ENCODE data around the gene HDAC10. TPM values are rescaled to one million over a fixed set of nuclear protein-coding genes. Genes with fewer than 3 reads are reported as not detected.

HDAC10 gene
- total and polyA plus RNA-seq, 4 donors: 16.2 to 74.3 (median 37.2) TPM

DNA sequence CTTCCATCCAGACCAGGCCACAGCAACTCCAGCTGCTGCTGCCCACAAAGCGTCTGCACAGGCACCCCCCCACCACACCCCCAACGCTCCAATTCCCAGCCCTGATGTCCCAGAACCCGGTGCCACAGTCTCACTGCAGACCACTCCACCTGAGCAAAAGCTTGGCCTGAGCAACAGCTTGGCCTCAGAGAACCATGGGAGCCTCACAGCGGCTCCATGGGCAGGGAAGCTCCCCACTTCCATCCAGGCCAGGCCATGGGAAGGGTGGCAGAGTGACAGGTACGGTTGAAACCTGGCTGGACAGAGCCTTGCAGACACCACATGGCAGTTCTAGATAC is 43.2 kb upstream of the HDAC10 start:
- H3K36me3 ChIP-seq (ENCODE audit: control insufficient read depth, insufficient read depth, low read length): peaks cover 72% of the 10 kb centered on the region
- no peak overlapping the region for H3K4me3 ChIP-seq (ENCODE audit: low read depth, low read length)
- peak overlapping the region; percentile 60 for H3K27ac ChIP-seq (ENCODE audit: low read depth, low read length)
- no peak for DNase-seq (ENCODE audit: low read depth in 4 of 6, low spot score in 6 of 6)
- no peaks in the 10 kb centered on the region for H3K27me3 ChIP-seq (ENCODE audit: control insufficient read depth, insufficient read depth, low read length)
- H3K9me3 ChIP-seq (ENCODE audit: control insufficient read depth, insufficient read depth, low read length): no peaks in the 10 kb centered on the region
- WGBS (ENCODE audit: insufficient coverage): 73% methylated on average over 4 of the region's 5 CpGs
- peaks cover 57% of the 10 kb centered on the region for H3K4me1 ChIP-seq (ENCODE audit: control insufficient read depth, insufficient read depth, low read length)

DNA sequence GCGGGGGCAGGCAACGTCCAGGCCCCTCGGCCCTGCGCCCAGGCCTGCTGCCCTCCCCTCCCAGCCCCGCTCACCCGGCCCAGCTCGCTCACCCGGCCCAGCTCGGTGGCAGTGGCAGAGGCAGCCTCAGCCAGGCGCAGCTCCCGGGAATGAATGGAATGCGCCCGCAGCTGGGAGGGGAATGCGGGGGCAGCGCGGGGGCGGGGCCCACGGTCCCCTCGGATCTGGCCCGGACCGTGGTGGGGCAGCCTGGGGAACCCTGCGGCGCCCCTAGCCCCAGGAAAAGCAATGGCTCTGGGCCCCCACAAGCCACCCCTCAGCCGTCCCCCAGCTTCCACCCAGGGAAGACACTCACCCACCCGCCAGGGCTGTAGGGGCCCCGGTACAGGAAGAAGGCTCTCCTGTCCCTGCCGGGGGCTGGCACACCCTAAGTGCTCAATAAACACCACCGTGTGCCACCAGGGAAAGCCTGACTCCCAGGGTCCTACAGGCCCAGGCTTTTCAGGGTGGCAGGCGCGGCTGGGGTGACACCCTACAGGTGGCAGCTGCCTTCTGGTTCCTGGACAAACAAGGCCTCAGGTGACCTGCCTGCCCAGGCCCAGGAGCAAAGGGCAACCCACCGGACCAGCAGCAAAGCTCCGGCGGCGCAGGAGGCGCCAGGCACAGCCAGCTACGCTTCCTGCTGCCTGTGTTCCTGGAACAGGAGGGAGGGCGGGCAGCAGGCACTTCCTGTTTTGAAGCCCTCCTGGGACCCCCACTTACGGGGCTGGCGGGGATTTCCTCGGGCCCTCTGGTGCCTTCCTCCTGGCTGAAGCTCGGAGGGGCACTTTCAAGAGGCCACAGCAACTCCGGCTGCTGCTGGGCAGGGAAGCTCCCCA is 42.6 kb upstream of the HDAC10 start:
- Histone ChIP-seq H3K27ac (ENCODE audit: low read depth, low read length) (peak overlapping the region; percentile 73), H3K4me3 (ENCODE audit: low read depth, low read length) (no peak overlapping the region), H3K9me3 (ENCODE audit: control insufficient read depth, insufficient read depth, low read length) (no peaks in the 10 kb centered on the region), H3K36me3 (ENCODE audit: control insufficient read depth, insufficient read depth, low read length) (peaks cover 75% of the 10 kb centered on the region), H3K4me1 (ENCODE audit: control insufficient read depth, insufficient read depth, low read length) (peaks cover 51% of the 10 kb centered on the region), H3K27me3 (ENCODE audit: control insufficient read depth, insufficient read depth, low read length) (no peaks in the 10 kb centered on the region)
- WGBS (ENCODE audit: insufficient coverage): 29% methylated on average over 42 of the region's 42 CpGs
- peak in 1 of 6 donors; percentile 66 for DNase-seq (ENCODE audit: low read depth in 4 of 6, low spot score in 6 of 6)

DNA sequence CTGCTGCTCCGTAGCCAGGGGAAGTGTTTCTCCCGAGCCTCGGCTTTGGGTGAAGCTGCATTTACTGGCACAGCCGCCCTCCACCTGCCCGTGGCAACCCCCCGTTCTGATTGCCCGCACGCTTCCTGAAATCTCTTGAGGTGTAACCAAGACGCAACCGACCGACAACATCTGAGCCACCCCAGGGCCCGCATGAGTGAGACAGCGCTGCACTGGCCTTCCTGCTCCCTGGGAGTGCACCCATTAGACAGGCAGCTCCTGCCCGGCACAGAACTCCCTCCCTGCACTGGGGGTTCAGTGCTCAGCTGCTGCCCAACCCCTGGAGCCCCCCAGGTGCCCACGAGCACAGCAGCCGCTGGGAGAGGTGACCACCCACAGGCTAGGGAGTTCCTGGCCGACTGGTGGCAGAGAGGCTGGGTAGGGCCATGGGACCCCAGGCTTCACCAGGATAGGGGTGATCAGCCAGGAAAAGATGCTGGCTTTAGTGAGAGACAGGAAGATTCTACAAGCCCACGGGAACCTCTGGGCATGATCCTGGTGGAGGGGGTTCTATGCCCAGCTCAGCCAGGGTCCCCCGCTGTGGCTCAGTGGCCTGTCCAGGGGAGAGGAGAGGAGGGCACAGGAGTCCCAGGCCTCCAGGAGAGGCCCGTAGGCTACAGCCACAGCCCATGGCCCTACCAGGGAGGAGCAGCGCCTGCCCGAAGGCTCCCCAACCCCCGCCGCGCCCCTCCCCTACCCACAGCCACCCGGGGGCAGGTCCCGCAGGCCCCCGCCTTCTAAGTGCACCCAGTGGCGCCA is 41.8 kb upstream of the HDAC10 start:
- Histone ChIP-seq H3K27me3 (ENCODE audit: control insufficient read depth, insufficient read depth, low read length) (no peaks in the 10 kb centered on the region), H3K4me1 (ENCODE audit: control insufficient read depth, insufficient read depth, low read length) (peaks cover 43% of the 10 kb centered on the region), H3K36me3 (ENCODE audit: control insufficient read depth, insufficient read depth, low read length) (peaks cover 76% of the 10 kb centered on the region), H3K9me3 (ENCODE audit: control insufficient read depth, insufficient read depth, low read length) (no peaks in the 10 kb centered on the region), H3K27ac (ENCODE audit: low read depth, low read length) (peak overlapping the region; percentile 73), H3K4me3 (ENCODE audit: low read depth, low read length) (no peak overlapping the region)
- DNase-seq (ENCODE audit: low read depth in 4 of 6, low spot score in 6 of 6): no peak
- 61% methylated on average over 25 of the region's 29 CpGs for WGBS (ENCODE audit: insufficient coverage)

DNA sequence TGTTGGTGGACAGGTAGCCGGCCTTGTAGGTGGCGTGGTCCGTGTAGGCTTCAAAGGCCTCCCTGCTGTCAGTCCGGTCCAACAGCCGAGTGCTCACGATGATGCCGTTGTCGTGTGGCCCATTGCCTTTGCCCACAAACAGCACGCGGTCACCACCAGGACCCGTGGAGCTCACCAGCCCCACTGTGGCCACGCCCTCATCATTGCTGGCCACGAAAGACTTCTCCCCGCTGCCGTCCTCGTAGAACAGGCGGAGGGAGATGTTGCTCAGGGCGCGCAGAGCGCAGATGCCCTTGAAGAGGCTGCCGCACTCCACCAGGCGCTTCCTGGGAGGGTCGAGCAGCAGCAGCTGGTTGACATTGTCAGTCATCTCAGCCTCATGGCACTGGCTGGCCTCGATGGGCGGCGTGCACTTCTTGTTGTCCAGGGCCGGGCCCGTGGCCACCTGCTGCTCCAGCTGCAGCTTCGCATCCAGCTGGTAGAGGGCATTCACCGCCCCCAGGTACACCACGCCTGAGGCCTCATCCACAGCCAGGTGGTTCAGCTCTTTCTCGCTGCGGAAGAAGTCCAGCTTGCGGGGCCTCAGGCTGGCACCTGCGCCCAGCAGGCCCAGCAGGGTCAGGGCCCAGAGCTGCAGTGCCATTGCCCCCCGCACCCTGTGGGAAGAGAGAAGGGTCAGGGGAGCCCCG is 39.0 kb upstream of the HDAC10 start:
- H3K9me3 ChIP-seq (ENCODE audit: control insufficient read depth, insufficient read depth, low read length): no peaks in the 10 kb centered on the region
- H3K36me3 ChIP-seq (ENCODE audit: control insufficient read depth, insufficient read depth, low read length): peaks cover 96% of the 10 kb centered on the region
- H3K27ac ChIP-seq (ENCODE audit: low read depth, low read length): no peak overlapping the region
- WGBS (ENCODE audit: insufficient coverage): 93% methylated on average over 35 of the region's 37 CpGs
- no peak overlapping the region for H3K4me3 ChIP-seq (ENCODE audit: low read depth, low read length)
- H3K27me3 ChIP-seq (ENCODE audit: control insufficient read depth, insufficient read depth, low read length): no peaks in the 10 kb centered on the region
- peaks cover 27% of the 10 kb centered on the region for H3K4me1 ChIP-seq (ENCODE audit: control insufficient read depth, insufficient read depth, low read length)
- no peak for DNase-seq (ENCODE audit: low read depth in 4 of 6, low spot score in 6 of 6)

DNA sequence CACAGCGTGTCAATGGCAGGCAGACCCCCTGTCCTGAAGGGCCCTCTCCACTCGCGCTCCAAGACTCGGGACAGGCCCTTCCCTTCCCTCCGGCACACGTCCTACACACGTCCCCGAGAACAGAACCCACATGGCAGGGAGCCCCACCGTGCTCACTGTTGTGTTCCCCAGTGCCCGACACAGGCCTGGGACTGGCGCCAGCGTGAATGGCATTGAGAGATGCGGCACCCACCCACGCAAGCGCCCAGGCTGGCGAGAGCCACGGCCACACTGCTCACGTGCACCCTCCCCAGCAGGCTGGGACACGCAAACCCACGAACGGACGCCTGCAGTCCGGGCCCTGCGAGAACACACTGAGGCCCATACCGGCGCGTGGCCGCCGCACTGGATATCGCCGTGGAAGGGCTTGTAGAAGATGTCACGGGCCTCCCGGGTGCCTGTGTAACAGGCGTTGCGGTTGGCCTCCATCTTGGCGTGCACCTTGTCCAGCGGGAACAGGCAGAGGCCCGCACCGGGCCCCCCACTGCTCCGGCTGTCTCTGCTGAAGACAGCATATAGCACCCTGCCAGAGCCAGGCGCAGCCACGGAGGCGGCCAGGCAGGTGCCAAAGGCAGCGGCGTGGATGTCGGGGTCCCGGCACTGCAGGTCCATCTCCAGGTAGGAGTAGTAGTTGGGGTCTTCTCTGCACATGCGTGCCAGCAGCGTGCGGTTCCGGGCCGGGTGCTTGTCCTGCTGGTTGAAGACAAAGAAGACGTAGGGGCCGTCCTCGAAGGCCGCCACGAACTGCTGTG is 38.3 kb upstream of the HDAC10 start:
- H3K27me3 ChIP-seq (ENCODE audit: control insufficient read depth, insufficient read depth, low read length): no peaks in the 10 kb centered on the region
- H3K36me3 ChIP-seq (ENCODE audit: control insufficient read depth, insufficient read depth, low read length): peaks cover 97% of the 10 kb centered on the region
- H3K4me1 ChIP-seq (ENCODE audit: control insufficient read depth, insufficient read depth, low read length): peaks cover 22% of the 10 kb centered on the region
- 95% methylated on average over 57 of the region's 57 CpGs for WGBS (ENCODE audit: insufficient coverage)
- no peaks in the 10 kb centered on the region for H3K9me3 ChIP-seq (ENCODE audit: control insufficient read depth, insufficient read depth, low read length)
- no peak overlapping the region for H3K27ac ChIP-seq (ENCODE audit: low read depth, low read length)
- H3K4me3 ChIP-seq (ENCODE audit: low read depth, low read length): no peak overlapping the region
- no peak for DNase-seq (ENCODE audit: low read depth in 4 of 6, low spot score in 6 of 6)

DNA sequence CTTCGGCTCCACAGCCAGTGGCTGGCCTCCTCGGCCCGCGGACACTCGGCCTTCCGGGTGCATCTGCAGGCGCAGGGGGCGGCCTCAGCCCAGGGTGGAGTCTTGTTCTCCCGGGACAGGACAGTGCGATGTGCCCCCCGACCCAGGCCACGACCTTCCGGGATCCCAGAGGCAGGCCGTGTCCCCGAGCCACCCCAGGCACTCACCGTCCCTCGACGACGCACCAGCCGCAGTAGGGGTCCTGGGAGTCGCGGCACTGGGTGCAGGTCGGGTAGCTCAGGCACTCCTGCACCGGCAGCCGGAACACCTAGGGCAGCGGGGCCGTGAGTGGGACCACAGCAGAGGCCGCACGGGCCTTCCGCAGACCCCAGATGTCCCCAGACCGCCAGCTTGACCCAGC is 36.7 kb upstream of the HDAC10 start:
- WGBS (ENCODE audit: insufficient coverage): 95% methylated on average over 30 of the region's 31 CpGs

DNA sequence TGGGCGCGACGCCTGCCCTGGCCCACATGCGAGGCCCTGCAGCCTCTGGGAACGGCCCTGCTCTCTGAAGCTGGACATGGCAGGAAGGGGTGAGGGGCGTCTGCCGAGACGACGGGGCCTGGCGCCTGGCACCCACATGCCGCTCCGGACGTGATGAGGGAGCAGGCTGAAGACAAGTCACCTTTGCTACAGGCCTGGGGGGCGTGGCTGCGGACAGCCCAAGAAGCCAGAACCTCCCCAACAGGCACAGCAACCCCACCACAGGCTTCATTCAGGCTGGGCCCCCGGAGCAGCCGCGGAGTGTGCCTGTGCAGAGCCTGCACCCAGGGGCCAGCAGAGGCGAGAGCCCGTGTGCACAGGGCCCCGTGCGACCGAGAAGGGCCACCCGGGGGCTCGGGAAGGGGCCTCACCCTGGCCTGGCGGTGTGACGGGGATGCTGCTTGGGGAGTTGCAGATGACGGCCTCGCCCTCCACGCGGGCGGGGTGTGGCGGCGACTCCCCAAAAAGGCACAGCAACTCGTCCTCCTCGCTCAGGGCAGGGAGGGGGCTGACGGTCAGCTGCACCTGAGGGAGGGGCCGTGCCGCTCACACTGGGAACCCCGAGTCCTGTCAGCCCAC is 35.7 kb upstream of the HDAC10 start:
- Histone ChIP-seq H3K4me1 (ENCODE audit: control insufficient read depth, insufficient read depth, low read length) (no peaks in the 10 kb centered on the region), H3K4me3 (ENCODE audit: low read depth, low read length) (no peak overlapping the region), H3K27ac (ENCODE audit: low read depth, low read length) (no peak overlapping the region), H3K27me3 (ENCODE audit: control insufficient read depth, insufficient read depth, low read length) (no peaks in the 10 kb centered on the region), H3K36me3 (ENCODE audit: control insufficient read depth, insufficient read depth, low read length) (peaks cover 100% of the 10 kb centered on the region), H3K9me3 (ENCODE audit: control insufficient read depth, insufficient read depth, low read length) (no peaks in the 10 kb centered on the region)
- 93% methylated on average over 40 of the region's 40 CpGs for WGBS (ENCODE audit: insufficient coverage)
- DNase-seq (ENCODE audit: low read depth in 4 of 6, low spot score in 6 of 6): no peak

More for the DNA sequence above, 36.7 kb upstream of the HDAC10 start:
- no peak for DNase-seq (ENCODE audit: low read depth in 4 of 6, low spot score in 6 of 6)
- Histone ChIP-seq H3K4me3 (ENCODE audit: low read depth, low read length) (no peak overlapping the region), H3K27ac (ENCODE audit: low read depth, low read length) (no peak overlapping the region), H3K9me3 (ENCODE audit: control insufficient read depth, insufficient read depth, low read length) (no peaks in the 10 kb centered on the region), H3K36me3 (ENCODE audit: control insufficient read depth, insufficient read depth, low read length) (peaks cover 99% of the 10 kb centered on the region), H3K4me1 (ENCODE audit: control insufficient read depth, insufficient read depth, low read length) (peaks cover 6% of the 10 kb centered on the region), H3K27me3 (ENCODE audit: control insufficient read depth, insufficient read depth, low read length) (no peaks in the 10 kb centered on the region)

DNA sequence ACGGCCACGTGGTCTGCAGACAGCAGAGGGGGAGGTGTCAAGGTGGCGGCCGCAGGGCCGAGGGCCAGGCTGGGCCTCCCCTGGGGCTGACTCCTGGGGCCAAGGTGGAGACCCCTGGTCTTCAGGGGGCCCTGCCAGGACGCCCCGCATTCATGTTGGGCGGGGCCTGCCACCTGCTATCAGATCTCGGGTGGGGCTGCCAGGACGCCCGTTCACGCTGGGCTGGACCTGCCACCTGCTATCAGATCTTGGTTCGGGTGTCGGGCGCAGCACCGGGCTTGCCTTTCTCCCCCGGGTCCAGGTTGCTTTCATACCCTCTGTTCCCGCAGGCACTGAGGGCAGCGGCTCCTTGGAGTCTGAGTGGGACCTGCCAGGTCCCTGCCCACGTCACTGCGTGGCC is 35.2 kb upstream of the HDAC10 start:
- H3K27ac ChIP-seq (ENCODE audit: low read depth, low read length): no peak overlapping the region
- H3K36me3 ChIP-seq (ENCODE audit: control insufficient read depth, insufficient read depth, low read length): peaks cover 100% of the 10 kb centered on the region
- no peaks in the 10 kb centered on the region for H3K4me1 ChIP-seq (ENCODE audit: control insufficient read depth, insufficient read depth, low read length)
- H3K4me3 ChIP-seq (ENCODE audit: low read depth, low read length): no peak overlapping the region
- no peak for DNase-seq (ENCODE audit: low read depth in 4 of 6, low spot score in 6 of 6)
- H3K9me3 ChIP-seq (ENCODE audit: control insufficient read depth, insufficient read depth, low read length): no peaks in the 10 kb centered on the region
- H3K27me3 ChIP-seq (ENCODE audit: control insufficient read depth, insufficient read depth, low read length): no peaks in the 10 kb centered on the region
- 96% methylated on average over 21 of the region's 21 CpGs for WGBS (ENCODE audit: insufficient coverage)
